NCI-H226 (cell line): ENCODE data around the gene SYCP2.

ENCODE experiments used
- DNase-seq: peaks from one replicate; pipeline ENCODE4 v3.0.0-alpha.2; 2015

Gene SYCP2

DNA sequence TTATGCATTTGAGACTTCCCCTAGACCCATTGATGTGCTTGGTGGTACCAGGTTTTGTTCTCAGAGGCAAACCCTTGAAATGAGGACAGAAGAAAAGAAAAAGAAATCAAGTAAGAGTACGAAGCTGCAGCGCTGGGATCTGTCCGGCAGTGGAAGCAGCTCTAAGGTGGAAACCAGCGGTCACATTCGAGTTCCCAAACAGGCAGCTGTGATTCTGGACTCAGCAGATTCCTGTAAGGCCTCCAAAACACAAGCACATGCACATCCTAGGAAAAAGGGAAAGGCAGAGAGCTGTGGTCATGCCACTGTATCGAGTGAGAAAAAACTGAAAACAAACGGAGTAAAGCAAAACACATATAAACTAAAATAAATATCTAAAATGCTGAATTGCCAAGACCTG, 11.3 kb upstream of the SYCP2 start:
- DNase-seq = no peak

DNA sequence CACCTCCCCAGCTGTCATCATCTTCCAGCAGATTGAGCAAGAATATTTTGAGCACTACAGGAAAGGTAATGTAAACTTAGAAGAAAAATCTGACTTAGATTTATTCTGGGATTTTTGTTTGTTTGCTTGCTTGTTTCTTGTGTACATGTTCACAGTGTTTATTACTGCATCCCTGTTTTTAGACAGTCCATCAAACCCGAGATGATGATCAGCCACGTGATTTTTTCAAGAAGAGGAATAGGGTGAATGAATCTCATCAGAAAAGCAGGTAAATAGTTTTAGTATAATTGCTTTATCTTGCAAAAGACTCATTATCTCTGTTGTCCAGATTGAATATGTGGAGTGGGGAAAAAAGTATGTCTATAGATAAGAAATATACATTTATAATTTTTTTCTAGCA, 8.8 kb upstream of the SYCP2 start:
- DNase-seq = no peak

DNA sequence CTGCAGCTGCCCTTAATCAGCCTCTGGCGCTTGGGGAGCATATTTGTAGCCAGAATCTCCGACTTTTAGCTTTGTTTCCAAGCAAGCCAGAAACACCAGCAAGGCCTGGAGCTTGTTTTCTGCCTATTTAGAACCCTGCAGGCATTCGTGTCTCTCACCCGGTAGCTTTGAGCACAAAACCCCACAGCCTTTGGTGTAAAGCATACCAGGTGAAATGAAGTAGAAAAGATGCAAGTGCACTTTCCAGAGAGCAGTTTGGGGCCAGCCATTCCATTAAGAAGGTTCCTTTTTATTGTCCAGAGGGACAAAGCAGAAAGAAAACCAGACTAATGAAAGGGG, 7.5 kb upstream of the SYCP2 start:
- no peak for DNase-seq

DNA sequence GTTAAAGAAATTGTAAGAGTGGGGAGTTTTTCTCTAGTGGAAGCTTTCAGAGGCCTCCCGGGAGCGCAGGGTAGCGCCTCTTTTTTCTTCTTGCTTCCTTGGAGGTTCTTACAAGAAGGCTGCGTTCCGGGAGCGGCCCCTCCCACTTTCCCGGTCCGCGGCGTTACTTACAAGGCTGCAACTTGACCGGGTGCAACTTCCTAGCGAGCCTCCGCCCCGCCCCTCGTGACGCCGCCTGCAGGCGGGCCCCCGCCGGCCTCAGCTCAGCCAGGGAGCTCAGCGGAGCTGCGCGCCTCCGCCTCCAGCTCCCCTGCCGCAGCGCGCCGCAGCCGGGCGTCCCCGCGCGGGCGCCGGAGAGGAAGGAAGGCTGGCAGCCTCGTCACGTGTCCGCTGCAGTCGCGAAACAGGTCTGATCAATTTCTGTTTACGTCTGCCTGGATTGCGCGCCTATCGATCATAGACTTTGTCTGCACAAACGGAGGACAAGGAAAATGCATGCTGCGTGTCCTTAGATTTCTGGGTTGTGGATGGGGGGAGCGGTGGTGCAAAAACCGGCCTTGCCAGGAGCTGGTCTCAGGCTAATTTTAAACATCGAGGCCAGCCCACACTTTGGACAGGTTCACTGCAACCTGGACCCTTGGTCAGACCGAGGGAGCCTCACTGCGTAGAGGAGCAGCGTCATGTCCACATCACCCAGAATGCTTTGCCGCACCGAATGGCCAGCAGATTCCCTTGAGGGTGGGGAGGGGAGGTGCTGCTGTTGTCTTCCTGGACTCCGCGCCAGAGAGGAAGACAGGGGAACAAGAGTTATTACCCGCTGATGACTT, 6.9 kb upstream of the SYCP2 start, which contains the start of the genes FAM217B and PPP1R3D:
Gene FAM217B, plus strand, starts transcription at position 261 of the 827 bp plus-strand sequence. CDS start 3,555 bp downstream, outside the sequence.
Gene PPP1R3D, minus strand, starts transcription at position 177 of the 827 bp plus-strand sequence. CDS start 374 bp downstream, outside the sequence.
- DNase-seq = peak; percentile 94

DNA sequence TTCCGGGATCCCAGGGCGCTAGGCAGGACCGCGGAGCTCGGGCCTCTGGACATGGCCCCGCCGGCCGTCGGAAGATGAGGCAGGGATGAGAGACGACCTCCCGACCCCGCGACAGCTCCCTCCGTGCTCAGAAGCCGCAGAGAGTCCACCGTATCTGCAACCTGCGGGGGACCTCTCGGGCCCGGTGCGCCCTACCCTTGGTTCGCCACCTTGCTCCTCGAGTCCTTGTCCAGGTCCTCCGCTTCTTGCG, 6.4 kb upstream of the SYCP2 start:
- DNase-seq = no peak

DNA sequence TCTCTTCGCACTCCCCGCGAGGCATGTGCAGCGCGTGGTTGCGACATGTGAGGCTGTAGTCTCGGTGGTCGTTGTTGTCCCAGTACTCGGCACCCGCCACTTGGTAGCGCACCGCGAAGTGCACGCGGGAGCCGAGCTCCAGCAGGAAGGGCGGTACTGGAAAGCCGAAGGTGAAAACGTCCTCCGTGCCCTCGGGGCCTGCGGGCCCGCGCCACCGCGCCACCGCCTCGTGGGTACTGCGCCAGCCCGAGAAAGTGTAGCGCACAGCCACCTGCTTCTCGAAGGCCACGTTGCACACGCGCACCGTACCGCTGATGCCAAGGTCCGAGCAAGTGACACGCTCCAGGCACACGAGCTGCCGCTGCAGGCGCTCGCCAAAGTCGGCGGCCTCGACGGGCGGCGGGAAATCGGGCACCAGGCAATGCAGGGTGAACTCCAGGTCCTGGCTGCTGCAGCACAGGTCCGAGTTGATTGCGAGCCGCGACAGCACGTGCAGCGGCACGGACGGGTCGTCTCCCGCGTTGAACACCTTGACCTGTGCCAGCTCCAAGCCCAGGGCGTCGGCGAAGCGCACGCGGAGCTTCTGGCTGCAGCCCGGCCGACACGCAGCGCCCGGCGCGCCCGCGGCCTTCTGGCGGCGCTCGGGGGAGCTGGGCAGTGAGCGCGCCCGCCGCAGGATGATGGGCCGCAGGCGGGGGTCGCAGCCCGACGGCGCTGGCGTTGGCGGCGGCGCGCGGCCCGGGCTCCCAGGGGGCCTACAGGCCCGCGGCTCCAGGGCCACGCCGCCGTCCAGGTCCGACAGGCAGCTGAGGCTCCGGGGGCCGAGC, 5.8 kb upstream of the SYCP2 start:
- no peak for DNase-seq

GRCh38 chr20:59938696-59939051, 5.2 kb upstream of the SYCP2 start:
- DNase-seq = no peak

GRCh38 chr20:59938221-59938620, 4.8 kb upstream of the SYCP2 start:
- DNase-seq = no peak

DNA sequence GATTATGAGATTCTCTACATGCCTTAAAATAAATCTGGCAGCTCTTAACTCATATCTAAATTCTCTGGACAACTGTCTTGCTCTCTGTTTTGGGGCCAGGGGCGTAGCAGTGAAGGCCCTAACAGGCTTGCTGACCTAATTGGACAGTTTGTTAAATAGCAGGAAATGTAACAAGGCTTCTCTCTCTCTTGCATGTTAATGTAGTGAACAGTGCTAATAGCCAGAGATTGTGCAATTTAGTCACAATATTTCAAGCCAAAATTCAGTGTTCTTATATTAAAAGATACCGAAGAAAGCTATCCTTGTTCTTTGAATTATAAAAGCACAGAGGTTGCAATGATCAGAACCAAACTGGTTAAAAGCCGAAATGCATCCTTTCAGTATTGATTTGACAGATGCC, 3.7 kb upstream of the SYCP2 start:
- no peak for DNase-seq

DNA sequence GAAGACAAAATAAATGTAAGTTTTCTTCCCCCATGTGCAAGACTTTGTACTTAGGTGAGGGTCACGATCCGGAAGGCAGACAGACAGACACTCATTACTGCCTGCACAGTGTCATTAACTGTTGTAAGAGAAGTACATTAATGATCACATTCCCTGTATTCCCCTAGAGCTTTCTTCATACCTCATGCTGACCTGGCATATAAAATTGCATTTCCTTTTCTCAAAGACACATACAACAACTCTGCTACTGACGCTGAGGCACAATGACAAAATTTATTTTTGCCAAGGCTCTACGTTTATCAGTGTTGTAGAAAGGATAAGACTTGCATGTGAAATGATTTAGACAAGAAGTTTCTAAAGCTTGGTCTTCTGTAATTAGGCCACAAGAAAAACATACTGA, 3.0 kb upstream of the SYCP2 start:
- no peak for DNase-seq

DNA sequence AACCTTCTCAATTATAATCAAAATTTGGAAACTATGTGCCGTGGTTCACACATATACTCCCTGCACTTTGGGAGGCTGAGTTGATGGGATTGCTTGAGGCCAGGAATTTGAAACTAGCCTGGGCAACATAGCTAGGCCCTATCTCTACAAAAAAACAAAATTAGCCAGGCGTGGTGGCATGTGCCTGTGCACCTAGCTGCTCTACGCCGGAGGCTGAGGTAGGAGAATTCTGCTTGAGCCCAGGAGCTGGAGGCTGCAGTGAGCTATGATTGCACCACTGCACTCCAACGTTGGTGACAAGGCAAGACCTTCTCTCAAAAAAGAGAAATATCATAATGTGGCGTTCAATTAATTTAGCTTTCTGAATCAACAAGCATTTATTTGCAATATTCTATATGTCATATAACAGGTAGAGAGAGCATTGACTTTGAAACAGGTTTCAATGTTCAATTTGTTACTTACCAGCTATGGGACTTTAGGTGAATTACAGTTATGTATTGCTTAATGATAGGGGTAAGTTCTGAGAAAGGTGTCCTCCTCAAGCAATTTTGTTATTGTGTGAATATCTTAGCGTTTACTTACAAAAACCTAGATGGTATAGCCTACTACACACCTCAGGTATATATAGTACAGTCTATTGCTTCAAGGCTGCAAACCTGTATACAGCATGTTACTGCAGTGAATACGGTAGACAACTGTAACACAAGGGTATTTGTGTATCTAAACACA, 2.2 kb upstream of the SYCP2 start:
- DNase-seq = no peak

GRCh38 chr20:59933849-59934585, 580 bp upstream of the SYCP2 start:
- peak; percentile 53 for DNase-seq

DNA sequence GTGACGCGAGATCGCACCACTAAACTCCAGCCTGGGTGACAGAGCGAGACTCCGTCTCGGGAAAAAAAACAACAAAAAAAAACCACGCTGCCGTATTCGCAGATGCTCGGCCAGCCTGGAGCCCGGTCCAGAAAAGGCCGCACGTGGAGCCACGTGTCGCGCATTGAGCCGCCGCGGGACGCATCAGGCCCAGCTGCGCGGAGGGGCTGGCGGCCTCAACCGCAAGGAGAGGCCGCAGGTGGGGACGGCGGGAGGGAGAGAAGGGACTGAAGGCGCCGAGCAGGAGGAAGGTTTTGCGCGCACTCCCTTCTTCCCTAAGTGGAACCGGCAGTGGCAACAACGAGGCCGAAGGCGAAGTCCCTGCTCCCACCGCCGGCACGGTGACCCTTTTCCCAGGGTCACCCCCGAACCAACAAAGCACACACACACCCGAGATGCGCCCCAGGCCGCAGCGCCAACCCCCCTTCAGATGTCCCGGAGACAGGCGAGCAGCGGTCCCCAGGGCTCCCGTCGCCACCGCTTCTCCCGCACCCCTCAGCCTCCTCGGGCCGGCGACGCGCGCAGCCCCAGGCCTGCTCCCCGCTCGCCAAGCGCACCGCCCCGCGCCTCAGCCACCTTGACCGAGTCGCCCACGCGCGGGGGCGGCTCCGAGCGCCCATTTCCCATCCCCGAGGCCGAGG, 681 bp downstream of the SYCP2 start:
- DNase-seq = no peak

DNA sequence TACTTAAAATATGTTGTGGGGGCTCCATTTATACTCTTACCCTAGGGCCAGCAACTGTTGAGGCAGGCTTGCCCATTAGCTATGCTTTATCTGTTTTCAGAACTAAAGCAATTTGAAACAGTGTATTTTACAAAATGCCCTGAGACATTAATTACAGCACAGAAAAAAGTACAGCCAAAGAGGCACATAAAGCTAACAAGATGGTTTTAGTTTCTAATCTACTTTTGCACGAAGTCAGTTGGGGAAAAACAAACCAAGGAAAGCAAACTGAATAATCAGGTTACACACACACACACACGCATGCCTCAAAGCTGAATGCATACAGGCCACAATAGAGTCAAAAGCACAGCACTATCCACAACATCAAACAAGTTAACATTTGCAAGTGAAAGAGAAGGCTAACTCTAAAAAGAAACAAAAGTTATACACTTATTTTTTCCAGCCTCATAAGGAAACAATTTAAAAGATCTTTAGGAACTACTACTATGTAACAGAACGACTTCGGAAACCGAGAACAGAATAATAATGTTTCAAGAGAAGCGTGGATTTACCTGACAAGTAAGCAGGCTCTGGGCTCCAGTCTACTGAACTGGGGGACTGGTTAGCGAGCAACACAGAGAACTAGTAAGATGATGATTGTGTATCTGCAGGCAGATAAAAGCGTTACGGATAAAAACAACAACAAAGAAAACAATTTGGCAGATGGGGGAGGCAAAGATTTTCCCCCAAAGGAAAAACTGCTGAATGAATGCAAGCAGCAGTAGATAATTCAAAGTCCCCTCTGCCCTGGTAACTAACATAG, 1.7 kb downstream of the SYCP2 start:
- DNase-seq = no peak

GRCh38 chr20:59925899-59926298, 7.5 kb downstream of the SYCP2 start:
- no peak for DNase-seq

GRCh38 chr20:59925359-59925758, 8.1 kb downstream of the SYCP2 start:
- DNase-seq = no peak

- no peak for DNase-seq
These were observed 9.9 kb downstream of the SYCP2 start for GRCh38 chr20:59923514-59923913.

GRCh38 chr20:59920944-59921343, 12.5 kb downstream of the SYCP2 start:
- DNase-seq = no peak

DNA sequence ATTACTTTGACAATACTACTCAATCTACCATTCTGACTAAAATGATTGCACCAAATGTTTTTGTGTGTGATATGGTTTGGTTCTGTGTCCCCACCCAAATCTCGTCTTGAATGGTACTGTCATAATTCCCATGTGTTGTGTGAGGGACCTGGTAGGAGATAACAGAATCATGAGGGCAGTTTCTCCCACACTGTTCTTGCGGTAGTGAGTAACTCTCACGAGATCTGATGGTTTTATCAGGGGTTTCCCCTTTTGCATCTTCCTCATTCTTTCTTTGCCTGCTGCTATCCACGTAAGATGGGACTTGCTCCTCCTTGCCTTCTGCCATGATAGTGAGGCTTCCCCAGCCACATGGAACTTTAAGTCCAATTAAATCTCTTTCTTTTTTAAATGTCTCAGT, 20.8 kb downstream of the SYCP2 start:
- no peak for DNase-seq

- DNase-seq = no peak
These were observed 22.4 kb downstream of the SYCP2 start for GRCh38 chr20:59911041-59911440.

GRCh38 chr20:59908855-59909254, 24.6 kb downstream of the SYCP2 start:
- no peak for DNase-seq

DNA sequence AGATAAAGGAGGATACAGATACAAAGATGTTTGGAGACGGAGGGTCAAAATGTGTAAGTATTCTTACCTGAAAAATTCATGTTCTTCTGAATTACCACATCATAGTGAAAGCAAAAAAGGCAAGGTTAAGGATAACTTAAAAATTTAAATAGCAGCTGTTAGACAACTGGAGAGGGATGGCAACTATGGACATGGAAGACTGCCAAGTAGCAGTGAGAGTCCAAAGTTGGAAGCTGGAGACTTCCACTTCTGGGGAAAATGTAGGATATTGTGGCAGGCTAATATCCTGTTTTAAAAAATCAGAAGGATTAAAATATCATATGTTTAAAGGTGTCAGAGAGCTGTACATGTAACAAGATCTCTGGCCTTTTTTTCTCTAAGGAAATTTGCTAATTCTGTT, 29.8 kb downstream of the SYCP2 start:
- DNase-seq = no peak
